Esophagus muscularis mucosa (tissue), 4 donors: Measurements from ENCODE around the gene TTI1. TPM values are rescaled to one million over a fixed set of nuclear protein-coding genes. Genes with fewer than 3 reads are reported as not detected.

Source experiments
- DNase-seq: peaks from one replicate; pipeline ENCODE4 v3.0.0-alpha.2; 2017; ENCODE audit errors: extremely low spot score
- H3K27ac ChIP-seq, 4 donors: fragments of 200-600 bp; sonication (generic); replicated peaks in 1 of 4; 1 replicate in 3 of 4; 2 replicates in 1 of 4; pipeline ENCODE4 v1.5.1; 2016 to 2019; ENCODE audit warnings: mild to moderate bottlenecking in 1 of 4
- H3K27me3 ChIP-seq, 4 donors: fragments of 200-600 bp; sonication (generic); one replicate each; pipeline versions ENCODE4 v1.5.1 to v1.6.0; 2016 to 2019
- H3K36me3 ChIP-seq, 4 donors: fragments of 200-600 bp; sonication (generic); one replicate each; pipeline ENCODE4 v1.5.1; 2016 to 2019
- H3K4me1 ChIP-seq, 4 donors: fragments of 200-600 bp; sonication (generic); one replicate each; pipeline ENCODE4 v1.5.1; 2016 to 2019
- H3K4me3 ChIP-seq, 4 donors: fragments of 200-600 bp; sonication (generic); 1 replicate in 2 of 4; 2 replicates in 2 of 4; pipeline ENCODE4 v1.5.1; 2016 to 2019; ENCODE audit warnings: mild to moderate bottlenecking in 4 of 4, moderate library complexity in 1 of 4
- H3K9me3 ChIP-seq, 4 donors: fragments of 200-600 bp; sonication (generic); 1 replicate in 3 of 4; 2 replicates in 1 of 4; pipeline ENCODE4 v1.5.1; 2016 to 2019
- EP300 ChIP-seq: sonication (generic); formaldehyde crosslinking; IDR thresholded peaks from one replicate; pipeline ENCODE4 v1.6.1; 2017; ENCODE audit warnings: antibody characterized with exemption
- POLR2A ChIP-seq: fragments of 450-650 bp; IDR thresholded peaks from one replicate; pipeline ENCODE4 v1.6.1; 2017; ENCODE audit warnings: antibody characterized with exemption, moderate library complexity, mild to moderate bottlenecking, low read depth
- POLR2AphosphoS5 ChIP-seq, 2 donors: sonication (generic); formaldehyde crosslinking; IDR thresholded peaks; one replicate each; pipeline ENCODE4 v1.6.1; 2017; ENCODE audit warnings: antibody characterized with exemption in 2 of 2
- WGBS: methylation state at CpG from one replicate; pipeline ENCODE4 v1.1.5; 2018; 5-methylcytosine and 5-hydroxymethylcytosine counted together
- intact Hi-C: fragments of 100-400 bp; cut with DNase I; formaldehyde crosslinking; loops from one replicate; pipeline ENCODE4 v1.15.1; 2023
- total RNA-seq, 4 donors: library from RNA; depleted of rRNA; stranded (reverse); fragments of >200 nt; gene quantifications; one replicate each; pipeline versions ENCODE4 v1.1.0 to v1.2.1, GENCODE V29; 2016
- TF ChIP-seq, protein P1 (sequence below), 3 experiments: fragments of 200-600 bp in 2 of 3; fragments of 450-650 bp in 1 of 3; sonication (generic) in 2 of 3; IDR thresholded peaks; one replicate each; pipeline ENCODE4 v1.5.1; 2017 to 2019; ENCODE audit warnings: antibody characterized with exemption in 3 of 3, mild to moderate bottlenecking in 2 of 3, moderate library complexity in 1 of 3

Gene TTI1
- total RNA-seq, 4 donors from 2014 or later = 11.3 to 14.3 (median 12.4) TPM

- intact Hi-C loops = loop anchor here (10.0 kb wide), 1 partner anchor 568 kb away; no protein-coding TSS in a partner anchor
- H3K9me3 ChIP-seq = no peaks in the 10 kb centered on the region
- no peak overlapping the region for H3K4me3 ChIP-seq
- DNase-seq = no peak
- peaks cover 4 to 37% (median 15%) of the 10 kb centered on the region in 4 donors for H3K36me3 ChIP-seq
- H3K27me3 ChIP-seq = no peaks in the 10 kb centered on the region
- peaks cover 32 to 38% (median 33%) of the 10 kb centered on the region in 4 donors for H3K4me1 ChIP-seq
- 93% methylated on average over 13 of the region's 13 CpGs for WGBS
- TF ChIP-seq EP300 = no peak
- no peak for TF ChIP-seq POLR2A
- TF ChIP-seq, protein P1, sequence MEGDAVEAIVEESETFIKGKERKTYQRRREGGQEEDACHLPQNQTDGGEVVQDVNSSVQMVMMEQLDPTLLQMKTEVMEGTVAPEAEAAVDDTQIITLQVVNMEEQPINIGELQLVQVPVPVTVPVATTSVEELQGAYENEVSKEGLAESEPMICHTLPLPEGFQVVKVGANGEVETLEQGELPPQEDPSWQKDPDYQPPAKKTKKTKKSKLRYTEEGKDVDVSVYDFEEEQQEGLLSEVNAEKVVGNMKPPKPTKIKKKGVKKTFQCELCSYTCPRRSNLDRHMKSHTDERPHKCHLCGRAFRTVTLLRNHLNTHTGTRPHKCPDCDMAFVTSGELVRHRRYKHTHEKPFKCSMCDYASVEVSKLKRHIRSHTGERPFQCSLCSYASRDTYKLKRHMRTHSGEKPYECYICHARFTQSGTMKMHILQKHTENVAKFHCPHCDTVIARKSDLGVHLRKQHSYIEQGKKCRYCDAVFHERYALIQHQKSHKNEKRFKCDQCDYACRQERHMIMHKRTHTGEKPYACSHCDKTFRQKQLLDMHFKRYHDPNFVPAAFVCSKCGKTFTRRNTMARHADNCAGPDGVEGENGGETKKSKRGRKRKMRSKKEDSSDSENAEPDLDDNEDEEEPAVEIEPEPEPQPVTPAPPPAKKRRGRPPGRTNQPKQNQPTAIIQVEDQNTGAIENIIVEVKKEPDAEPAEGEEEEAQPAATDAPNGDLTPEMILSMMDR (IDR thresholded peaks at IDR 0.05) = no peak
- TF ChIP-seq POLR2AphosphoS5 (IDR thresholded peaks at IDR 0.05) = no peak
- no peak overlapping the region for H3K27ac ChIP-seq
Observed at GRCh38 chr20:37983286-37983685, 50.0 kb downstream of the TTI1 start.

DNA sequence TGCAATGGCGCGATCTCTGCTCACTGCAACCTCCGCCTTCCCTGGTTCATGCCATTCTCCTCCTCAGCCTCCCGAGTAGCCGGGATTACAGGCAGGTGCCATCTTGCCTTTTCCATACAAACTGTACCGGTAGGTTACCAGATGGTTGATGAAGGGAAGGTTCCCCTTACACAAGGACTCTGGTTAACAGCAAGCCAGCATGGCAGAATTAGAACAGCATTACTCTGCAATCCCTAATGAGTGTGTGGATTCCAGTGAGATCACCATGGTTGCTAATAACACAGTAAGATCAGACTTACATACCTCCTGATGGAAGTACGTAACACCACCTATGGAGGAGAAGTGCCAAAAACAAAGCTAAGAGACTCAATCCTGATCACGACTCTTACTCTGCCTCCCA, 51.7 kb downstream of the TTI1 start:
- Histone ChIP-seq H3K4me1 (peaks cover 15 to 21% (median 16%) of the 10 kb centered on the region in 4 donors), H3K4me3 (no peak overlapping the region), H3K36me3 (peaks cover 4 to 37% (median 15%) of the 10 kb centered on the region in 4 donors), H3K27me3 (no peaks in the 10 kb centered on the region), H3K27ac (no peak overlapping the region), H3K9me3 (no peaks in the 10 kb centered on the region)
- WGBS = over 99% methylated on average over 8 of the region's 8 CpGs
- intact Hi-C loops = loop anchor here (10.0 kb wide), 1 partner anchor 567 kb away; no protein-coding TSS in a partner anchor
- TF ChIP-seq POLR2AphosphoS5 (IDR thresholded peaks at IDR 0.05) (no peak), EP300 (no peak), POLR2A (no peak)
- TF ChIP-seq, protein P1 (IDR thresholded peaks at IDR 0.05) = no peak
- no peak for DNase-seq

- Histone ChIP-seq H3K36me3 (peaks cover 4 to 37% (median 15%) of the 10 kb centered on the region in 4 donors), H3K4me1 (peaks cover 8 to 14% (median 9%) of the 10 kb centered on the region in 4 donors), H3K9me3 (no peaks in the 10 kb centered on the region), H3K27me3 (no peaks in the 10 kb centered on the region), H3K27ac (no peak overlapping the region), H3K4me3 (no peak overlapping the region)
- 88% methylated on average over 5 of the region's 6 CpGs for WGBS
- intact Hi-C loops = loop anchor here (10.0 kb wide), 1 partner anchor 566 kb away; no protein-coding TSS in a partner anchor
- no peak for TF ChIP-seq POLR2A
- no peak for TF ChIP-seq EP300
- no peak for TF ChIP-seq POLR2AphosphoS5 (IDR thresholded peaks at IDR 0.05)
- TF ChIP-seq, protein P1 (IDR thresholded peaks at IDR 0.05) = no peak
- DNase-seq = no peak
Observed at GRCh38 chr20:37980876-37981275, 52.4 kb downstream of the TTI1 start.

DNA sequence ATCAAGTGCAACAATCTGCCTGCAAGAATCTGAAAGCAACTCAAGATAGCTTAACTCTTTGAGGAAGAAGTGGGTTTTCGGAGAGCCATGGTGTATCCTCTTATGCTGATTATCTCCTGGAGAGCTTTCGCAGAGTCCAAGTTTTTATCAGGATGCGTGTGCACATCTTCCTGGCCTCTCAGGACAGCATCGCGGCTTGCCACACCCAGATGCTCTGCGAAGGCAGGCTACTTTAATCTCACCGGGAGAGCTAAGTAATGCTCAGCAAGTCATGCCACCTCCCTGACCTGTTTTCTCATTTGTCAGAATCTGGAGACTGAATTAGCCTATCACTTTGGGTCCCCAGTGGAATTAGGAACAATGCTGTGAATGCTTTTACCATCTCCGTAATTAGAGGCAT, 52.9 kb downstream of the TTI1 start:
- intact Hi-C loops = loop anchor here (10.0 kb wide), 1 partner anchor 566 kb away; no protein-coding TSS in a partner anchor
- WGBS = 79% methylated on average over 8 of the region's 8 CpGs
- H3K27me3 ChIP-seq = no peaks in the 10 kb centered on the region
- peaks cover 3 to 12% (median 4%) of the 10 kb centered on the region in 4 donors for H3K4me1 ChIP-seq
- H3K9me3 ChIP-seq = no peaks in the 10 kb centered on the region
- no peak overlapping the region for H3K4me3 ChIP-seq
- no peak for DNase-seq
- H3K36me3 ChIP-seq = peaks cover 4 to 37% (median 15%) of the 10 kb centered on the region in 4 donors
- H3K27ac ChIP-seq = no peak overlapping the region
- no peak for TF ChIP-seq EP300
- no peak for TF ChIP-seq POLR2A

DNA sequence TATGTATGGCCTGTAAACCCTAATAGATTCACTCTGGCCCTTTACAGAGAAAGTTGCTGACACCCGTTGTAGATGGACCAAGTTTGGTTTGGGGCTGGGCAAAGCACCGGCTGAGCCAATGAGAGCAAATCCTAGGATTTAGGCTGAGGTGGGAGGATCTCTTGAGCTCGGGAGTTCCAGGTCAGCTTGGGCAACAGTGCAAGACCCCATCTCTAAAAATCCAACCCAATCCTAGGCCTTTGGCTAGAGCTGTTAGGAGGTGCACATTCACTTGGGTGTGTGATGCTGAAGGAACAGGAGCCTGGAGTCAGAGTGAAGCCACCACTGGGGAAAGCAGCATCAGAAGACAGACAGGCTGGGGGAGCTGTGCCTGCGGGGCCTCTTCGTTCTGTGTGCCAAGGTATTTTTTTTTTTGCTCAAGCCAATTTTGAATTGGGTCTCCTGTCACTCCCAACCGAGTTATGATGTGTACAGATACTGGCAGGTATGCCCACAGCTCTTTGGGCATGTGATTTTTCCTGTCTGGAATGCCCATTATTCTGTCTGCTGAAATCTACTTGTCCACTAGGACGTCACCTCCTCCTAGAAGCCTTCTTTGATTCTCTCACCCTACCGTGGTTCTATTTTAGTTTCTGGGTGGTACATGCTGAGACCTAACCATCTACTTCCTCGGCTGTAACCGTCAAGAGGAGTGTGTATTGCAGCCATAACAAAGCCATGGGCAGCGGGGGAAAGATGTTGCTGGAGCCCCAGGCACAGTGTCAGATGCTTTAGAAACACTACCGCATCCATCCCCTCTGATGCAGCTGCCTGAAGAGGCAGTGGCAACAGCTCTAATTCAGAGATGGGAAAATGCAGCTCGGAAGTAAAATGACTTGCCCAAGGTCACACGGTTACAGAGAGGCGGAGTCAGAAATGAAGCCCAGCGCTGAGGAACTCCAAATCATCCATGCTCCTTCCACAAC, 54.0 kb downstream of the TTI1 start:
- Histone ChIP-seq H3K4me1 (peaks cover 0 to 6% (median 0%) of the 10 kb centered on the region in 4 donors), H3K4me3 (no peak overlapping the region), H3K9me3 (no peaks in the 10 kb centered on the region), H3K36me3 (peaks cover 4 to 37% (median 15%) of the 10 kb centered on the region in 4 donors), H3K27ac (no peak overlapping the region), H3K27me3 (no peaks in the 10 kb centered on the region)
- TF ChIP-seq POLR2A (no peak), POLR2AphosphoS5 (IDR thresholded peaks at IDR 0.05) (no peak), EP300 (no peak)
- TF ChIP-seq, protein P1 (IDR thresholded peaks at IDR 0.05) = no peak
- no peak for DNase-seq
- 91% methylated on average over 16 of the region's 16 CpGs for WGBS
- intact Hi-C loops = no loop called here
